ENCODE results near the gene CPT2. TPM values are rescaled to one million over a fixed set of nuclear protein-coding genes. Genes with fewer than 3 reads are reported as not detected.
"Not testable (repeated sequence)": the region's sequence is repeated elsewhere in the genome, so short reads cannot be mapped to it uniquely, and the experiment has no call there.

CPT2 gene
- total and polyA plus RNA-seq, 2 experiments from 2014 or later: 15.2 to 16.2 TPM

DNA sequence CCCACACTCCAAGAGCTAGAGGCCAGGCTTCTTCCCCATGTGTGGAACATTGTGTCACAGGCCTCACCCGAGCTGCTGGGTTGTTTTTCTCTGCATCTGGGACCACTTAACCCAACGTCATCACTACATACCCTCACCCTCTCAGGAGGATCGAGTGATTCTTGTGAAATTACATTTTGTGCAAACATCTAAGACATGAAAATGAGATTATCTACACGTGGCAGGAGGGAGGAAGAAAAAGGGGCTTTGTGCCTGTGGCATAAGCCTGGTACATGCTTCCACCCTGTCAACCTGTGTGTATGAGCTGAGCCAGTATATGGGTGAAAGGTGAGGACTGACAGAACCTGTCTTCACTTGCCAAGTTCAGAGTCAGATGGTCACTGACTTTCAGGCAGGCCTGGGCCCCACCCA is 1.6 kb downstream of the CPT2 start:
- H3K9me2 ChIP-seq (ENCODE audit: insufficient read depth): no peaks in the 10 kb centered on the region
- H3K9me3 ChIP-seq (ENCODE audit: low read depth): no peaks in the 10 kb centered on the region
- peak overlapping the region; percentile 82 for H2AFZ ChIP-seq
- H3K79me2 ChIP-seq (ENCODE audit: insufficient read depth): peaks cover 29% of the 10 kb centered on the region
- peak; percentile 73 for DNase-seq
- peak overlapping the region; percentile 88 for H3K4me3 ChIP-seq
- H3K9ac ChIP-seq: peak overlapping the region; percentile 98
- H3K36me3 ChIP-seq (ENCODE audit: low read depth): peaks cover 16% of the 10 kb centered on the region
- peaks cover 17% of the 10 kb centered on the region for H3F3A ChIP-seq (ENCODE audit: insufficient read depth)
- H3K4me1 ChIP-seq (ENCODE audit: insufficient read depth): peaks cover 30% of the 10 kb centered on the region
- WGBS, 2 experiments (ENCODE audit: low coverage in 1 of 2, low lambda C conversion rate in 2 of 2, missing lambda C conversion rate in 2 of 2): 0 to 5% methylated on average over 4 of the region's 4 CpGs
- no peaks in the 10 kb centered on the region for H4K20me1 ChIP-seq (ENCODE audit: insufficient read depth)
- H3K27me3 ChIP-seq (replicated peaks; ENCODE audit: insufficient read depth): no peaks in the 10 kb centered on the region
- peak overlapping the region; percentile 87 for H3K27ac ChIP-seq
- peak overlapping the region; percentile 97 for H3K4me2 ChIP-seq (ENCODE audit: unreplicated experiment)
- TF ChIP-seq EZH2phosphoT487 (IDR thresholded peaks at IDR 0.05; ENCODE audit: insufficient read depth, low read depth) (no peak), EZH2 (IDR thresholded peaks at IDR 0.05; ENCODE audit: insufficient read depth, poor library complexity, severe bottlenecking) (no peak)
- in situ Hi-C loops (cut with MboI): loop anchor here (10.0 to 25.0 kb wide), 2 partner anchors 293 to 486 kb away; no protein-coding TSS in a partner anchor

- no peak for DNase-seq
- Histone ChIP-seq H3K79me2 (ENCODE audit: insufficient read depth) (peaks cover 31% of the 10 kb centered on the region; the same call in 1 of the 2 replicates), H3K9me2 (ENCODE audit: insufficient read depth) (no peaks in the 10 kb centered on the region), H3K36me3 (ENCODE audit: low read depth) (peaks cover 25% of the 10 kb centered on the region), H3K27ac (no peak overlapping the region), H3K4me3 (no peak overlapping the region), H3K4me2 (ENCODE audit: unreplicated experiment) (no peak overlapping the region), H3K4me1 (ENCODE audit: insufficient read depth) (peaks cover 11% of the 10 kb centered on the region), H2AFZ (no peak overlapping the region), H3K9ac (no peak overlapping the region), H3K9me3 (ENCODE audit: low read depth) (no peaks in the 10 kb centered on the region), H3K27me3 (replicated peaks; ENCODE audit: insufficient read depth) (no peaks in the 10 kb centered on the region), H3F3A (ENCODE audit: insufficient read depth) (0 out of 2 replicates have a peak, but pooled peaks cover 4% of the 10 kb centered on the region), H4K20me1 (ENCODE audit: insufficient read depth) (no peaks in the 10 kb centered on the region)
- WGBS, 2 experiments (ENCODE audit: low coverage in 1 of 2, low lambda C conversion rate in 2 of 2, missing lambda C conversion rate in 2 of 2): 94% methylated on average over 3 of the region's 3 CpGs
- in situ Hi-C loops (cut with MboI): no loop called here
- no peak for TF ChIP-seq EZH2phosphoT487 (IDR thresholded peaks at IDR 0.05; ENCODE audit: insufficient read depth, low read depth)
- no peak for TF ChIP-seq EZH2 (IDR thresholded peaks at IDR 0.05; ENCODE audit: insufficient read depth, poor library complexity, severe bottlenecking)
Observed at GRCh38 chr1:53203466-53203865, 6.8 kb downstream of the CPT2 start.

DNA sequence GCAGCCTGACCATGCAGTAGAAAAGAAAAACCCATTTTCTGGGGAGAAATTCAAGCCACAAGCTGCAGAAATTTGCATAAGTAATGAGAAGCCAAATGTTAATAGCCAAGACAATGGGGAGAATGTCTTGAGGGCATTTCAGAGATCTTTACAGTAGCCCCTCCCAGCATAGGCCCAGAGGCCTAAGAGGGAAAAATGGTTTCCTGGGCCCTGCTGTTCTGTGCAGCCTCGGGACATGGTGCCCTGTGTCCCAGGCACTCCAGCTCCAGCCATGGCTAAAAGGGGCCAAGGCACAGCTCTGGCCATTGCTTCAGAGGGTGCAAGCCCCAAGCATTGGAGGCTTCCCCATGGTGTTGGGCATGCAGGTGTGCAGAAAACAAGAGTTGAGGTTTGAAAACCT is 8.9 kb downstream of the CPT2 start:
- H3K27me3 ChIP-seq (replicated peaks; ENCODE audit: insufficient read depth); H3K4me1 ChIP-seq (ENCODE audit: insufficient read depth); H4K20me1 ChIP-seq (ENCODE audit: insufficient read depth); DNase-seq; H3K9me2 ChIP-seq (ENCODE audit: insufficient read depth); H2AFZ ChIP-seq; H3K4me2 ChIP-seq (ENCODE audit: unreplicated experiment); H3K9me3 ChIP-seq (ENCODE audit: low read depth); H3K27ac ChIP-seq; H3F3A ChIP-seq (ENCODE audit: insufficient read depth); in situ Hi-C loops (cut with MboI); H3K9ac ChIP-seq; H3K4me3 ChIP-seq: not testable (repeated sequence)
- H3K79me2 ChIP-seq (ENCODE audit: insufficient read depth): peaks cover 20% of the 10 kb centered on the region; the same call in 1 of the 2 replicates
- peaks cover 39% of the 10 kb centered on the region for H3K36me3 ChIP-seq (ENCODE audit: low read depth)
- 95 to 100% methylated on average over 1 of the region's 1 CpG for WGBS, 2 experiments (ENCODE audit: low coverage in 1 of 2, low lambda C conversion rate in 2 of 2, missing lambda C conversion rate in 2 of 2)

- H3K4me1 ChIP-seq (ENCODE audit: insufficient read depth); H3K4me2 ChIP-seq (ENCODE audit: unreplicated experiment); H3K27me3 ChIP-seq (replicated peaks; ENCODE audit: insufficient read depth); in situ Hi-C loops (cut with MboI); H3K9me3 ChIP-seq (ENCODE audit: low read depth); H3K4me3 ChIP-seq; H3K27ac ChIP-seq; H3K9me2 ChIP-seq (ENCODE audit: insufficient read depth); H2AFZ ChIP-seq; H4K20me1 ChIP-seq (ENCODE audit: insufficient read depth); H3K9ac ChIP-seq; DNase-seq; H3F3A ChIP-seq (ENCODE audit: insufficient read depth): not testable (repeated sequence)
- peaks cover 20% of the 10 kb centered on the region; the same call in 1 of the 2 replicates for H3K79me2 ChIP-seq (ENCODE audit: insufficient read depth)
- 94 to 100% methylated on average over 3 of the region's 3 CpGs for WGBS, 2 experiments (ENCODE audit: low coverage in 1 of 2, low lambda C conversion rate in 2 of 2, missing lambda C conversion rate in 2 of 2)
- H3K36me3 ChIP-seq (ENCODE audit: low read depth): peaks cover 39% of the 10 kb centered on the region
Observed at GRCh38 chr1:53206083-53206685, 9.6 kb downstream of the CPT2 start.

Measured in GM23248 (cell line).